Stimulated activated naive CD4-positive, alpha-beta T cell treated with Interleukin-2 at 50 U/mL for 16 hours (primary cell): ENCODE results near the gene CNOT11.
"Not testable (repeated sequence)": the region's sequence is repeated elsewhere in the genome, so short reads cannot be mapped to it uniquely, and the experiment has no call there.

ENCODE experiments used
- DNase-seq: peaks from one replicate; lab custom pipeline; 2025; lab: John Stamatoyannopoulos, UW

The CNOT11 gene

GRCh38 chr2:101252408-101253012 is at the start of gene CNOT11:
Gene CNOT11 (plus strand): TSS chr2:101252886. CDS start chr2:101252965, 79 bp downstream.
- peak; percentile 99 for DNase-seq

- DNase-seq = no peak
Measured at GRCh38 chr2:101204400-101205115, 48.1 kb upstream of the CNOT11 start.

GRCh38 chr2:101205521-101206479 is 46.9 kb upstream of the CNOT11 start:
- no peak for DNase-seq

- DNase-seq = no peak
Measured at GRCh38 chr2:101208830-101209229, 43.9 kb upstream of the CNOT11 start.

GRCh38 chr2:101219246-101219645 is 33.4 kb upstream of the CNOT11 start:
- no peak for DNase-seq

- DNase-seq = not testable (repeated sequence)
Measured at GRCh38 chr2:101220091-101220490, 32.6 kb upstream of the CNOT11 start.

- peak; percentile 22 for DNase-seq
Measured at GRCh38 chr2:101223814-101224231, 28.9 kb upstream of the CNOT11 start.

GRCh38 chr2:101230541-101231001 is 22.1 kb upstream of the CNOT11 start:
- no peak for DNase-seq

GRCh38 chr2:101231240-101231639 is 21.4 kb upstream of the CNOT11 start:
- no peak for DNase-seq

GRCh38 chr2:101231937-101232730 is 20.6 kb upstream of the CNOT11 start:
- DNase-seq = no peak

GRCh38 chr2:101232770-101233169 is 19.9 kb upstream of the CNOT11 start:
- no peak for DNase-seq

- no peak for DNase-seq
Measured at GRCh38 chr2:101234169-101234938, 18.3 kb upstream of the CNOT11 start.

GRCh38 chr2:101235956-101236355 is 16.7 kb upstream of the CNOT11 start:
- not testable (repeated sequence) for DNase-seq

GRCh38 chr2:101237944-101238343 is 14.7 kb upstream of the CNOT11 start:
- not testable (repeated sequence) for DNase-seq

GRCh38 chr2:101238930-101239759 is 13.5 kb upstream of the CNOT11 start:
- DNase-seq = no peak

- DNase-seq = not testable (repeated sequence)
Measured at GRCh38 chr2:101239760-101240118, 12.9 kb upstream of the CNOT11 start.

- not testable (repeated sequence) for DNase-seq
Measured at GRCh38 chr2:101240694-101241093, 12.0 kb upstream of the CNOT11 start.

- no peak for DNase-seq
Measured at GRCh38 chr2:101241158-101241557, 11.5 kb upstream of the CNOT11 start.

GRCh38 chr2:101244373-101244772 is 8.3 kb upstream of the CNOT11 start:
- DNase-seq = not testable (repeated sequence)

- DNase-seq = not testable (repeated sequence)
Measured at GRCh38 chr2:101244899-101245298, 7.8 kb upstream of the CNOT11 start.
